Endometrium (tissue), 2 donors: ENCODE data around the gene PLXNB3.

Experiments
- FAIRE-seq: peaks from 2 replicates; lab custom pipeline; 2012; peaks lifted over from hg19 to GRCh38; lab: Jason Lieb, UNC
- donor health status: control.
- donor health status: control.

PLXNB3 gene

DNA sequence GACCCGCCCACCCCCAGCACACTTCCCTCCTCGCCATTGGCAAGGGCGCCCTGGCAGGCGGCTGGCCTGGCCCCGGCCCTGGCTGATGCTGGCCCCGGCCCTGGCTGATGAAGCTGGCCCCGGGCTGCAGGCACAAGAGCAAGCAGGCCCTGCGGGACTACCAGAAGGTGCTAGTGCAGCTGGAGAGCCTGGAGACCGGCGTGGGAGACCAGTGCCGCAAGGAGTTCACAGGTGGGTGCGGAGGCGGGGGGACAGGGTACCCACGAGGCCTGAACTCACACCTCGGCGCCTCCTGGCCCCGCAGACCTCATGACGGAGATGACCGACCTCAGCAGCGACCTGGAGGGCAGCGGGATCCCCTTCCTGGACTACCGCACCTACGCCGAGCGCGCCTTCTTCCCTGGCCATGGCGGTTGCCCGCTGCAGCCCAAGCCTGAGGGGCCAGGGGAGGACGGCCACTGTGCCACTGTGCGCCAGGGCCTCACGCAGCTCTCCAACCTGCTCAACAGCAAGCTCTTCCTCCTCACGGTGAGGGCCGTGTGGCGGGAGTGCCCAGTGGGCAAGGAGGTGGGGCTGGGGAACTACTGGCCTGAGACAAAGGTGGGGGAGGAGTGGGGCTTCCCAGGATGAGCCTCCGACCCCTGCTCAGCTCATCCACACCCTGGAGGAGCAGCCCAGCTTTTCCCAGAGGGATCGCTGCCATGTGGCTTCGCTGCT is 10.7 kb downstream of the PLXNB3 start:
- FAIRE-seq: no peak

DNA sequence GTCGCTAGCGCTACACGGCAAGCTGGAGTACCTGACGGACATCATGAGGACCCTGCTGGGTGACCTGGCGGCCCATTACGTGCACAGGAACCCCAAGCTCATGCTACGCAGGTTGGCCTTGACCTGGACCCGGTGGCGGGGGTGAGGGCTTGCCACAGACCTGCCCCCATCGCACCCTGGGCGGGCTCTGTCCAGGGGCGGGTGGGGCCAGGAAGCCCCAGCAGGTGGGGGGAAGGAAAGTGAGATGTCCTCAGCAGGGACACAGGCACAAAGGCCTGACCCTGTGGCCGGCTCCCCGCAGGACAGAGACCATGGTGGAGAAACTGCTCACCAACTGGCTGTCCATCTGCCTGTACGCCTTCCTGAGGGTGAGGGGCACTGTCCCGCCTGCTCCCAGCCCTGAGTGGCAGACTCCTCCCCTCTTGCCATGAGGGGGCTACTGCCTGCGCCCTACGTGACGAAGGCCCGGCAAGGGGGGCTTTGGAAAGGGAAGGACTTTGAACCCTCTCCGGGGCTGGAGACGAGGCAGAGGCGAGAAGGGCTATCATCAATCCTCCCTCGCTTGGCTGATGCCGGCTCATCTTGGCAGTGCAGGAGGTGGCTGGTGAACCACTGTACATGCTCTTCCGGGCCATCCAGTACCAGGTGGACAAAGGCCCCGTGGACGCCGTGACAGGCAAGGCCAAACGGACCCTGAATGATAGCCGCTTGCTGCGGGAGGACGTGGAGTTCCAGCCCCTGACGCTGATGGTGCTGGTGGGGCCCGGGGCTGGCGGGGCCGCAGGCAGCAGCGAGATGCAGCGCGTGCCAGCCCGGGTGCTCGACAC is 11.5 kb downstream of the PLXNB3 start:
- FAIRE-seq: no peak

DNA sequence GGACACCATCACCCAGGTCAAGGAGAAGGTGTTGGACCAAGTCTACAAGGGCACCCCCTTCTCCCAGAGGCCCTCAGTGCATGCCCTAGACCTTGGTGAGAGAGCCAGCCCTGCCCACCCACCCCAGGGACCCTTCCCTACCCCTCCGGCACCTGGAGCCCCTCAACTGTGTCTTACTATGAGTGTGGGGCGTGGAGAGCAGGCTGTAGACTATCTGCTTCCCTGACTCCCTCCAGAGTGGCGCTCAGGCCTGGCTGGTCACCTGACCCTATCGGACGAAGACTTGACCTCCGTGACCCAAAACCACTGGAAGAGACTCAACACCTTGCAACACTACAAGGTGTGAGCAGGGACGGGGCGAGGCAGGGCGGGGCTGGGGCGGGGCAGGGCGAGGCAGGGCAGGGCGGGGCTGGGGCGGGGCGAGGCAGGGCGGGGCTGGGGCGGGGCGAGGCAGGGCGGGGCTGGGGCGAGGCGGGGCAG is 12.1 kb downstream of the PLXNB3 start:
- no peak for FAIRE-seq

DNA sequence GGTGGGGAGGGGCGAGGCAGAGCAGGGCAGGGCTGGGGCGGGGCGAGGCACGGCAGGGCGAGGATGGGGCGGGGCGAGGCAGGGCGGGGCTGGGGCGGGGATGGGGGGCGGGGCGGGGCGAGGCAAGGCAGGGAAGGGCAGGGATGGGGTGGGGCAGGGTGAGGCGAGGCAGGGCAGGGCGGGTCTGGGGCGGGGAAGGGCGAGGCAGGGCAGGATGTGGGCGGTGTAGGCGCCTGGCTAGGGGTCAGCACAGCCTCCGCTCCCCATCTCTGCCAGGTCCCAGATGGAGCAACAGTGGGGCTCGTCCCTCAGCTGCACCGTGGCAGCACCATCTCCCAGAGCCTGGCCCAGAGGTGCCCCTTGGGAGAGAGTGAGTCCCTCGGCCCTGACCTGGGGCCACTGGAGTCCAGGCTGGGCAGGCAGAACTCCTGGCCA is 12.6 kb downstream of the PLXNB3 start:
- FAIRE-seq: no peak

DNA sequence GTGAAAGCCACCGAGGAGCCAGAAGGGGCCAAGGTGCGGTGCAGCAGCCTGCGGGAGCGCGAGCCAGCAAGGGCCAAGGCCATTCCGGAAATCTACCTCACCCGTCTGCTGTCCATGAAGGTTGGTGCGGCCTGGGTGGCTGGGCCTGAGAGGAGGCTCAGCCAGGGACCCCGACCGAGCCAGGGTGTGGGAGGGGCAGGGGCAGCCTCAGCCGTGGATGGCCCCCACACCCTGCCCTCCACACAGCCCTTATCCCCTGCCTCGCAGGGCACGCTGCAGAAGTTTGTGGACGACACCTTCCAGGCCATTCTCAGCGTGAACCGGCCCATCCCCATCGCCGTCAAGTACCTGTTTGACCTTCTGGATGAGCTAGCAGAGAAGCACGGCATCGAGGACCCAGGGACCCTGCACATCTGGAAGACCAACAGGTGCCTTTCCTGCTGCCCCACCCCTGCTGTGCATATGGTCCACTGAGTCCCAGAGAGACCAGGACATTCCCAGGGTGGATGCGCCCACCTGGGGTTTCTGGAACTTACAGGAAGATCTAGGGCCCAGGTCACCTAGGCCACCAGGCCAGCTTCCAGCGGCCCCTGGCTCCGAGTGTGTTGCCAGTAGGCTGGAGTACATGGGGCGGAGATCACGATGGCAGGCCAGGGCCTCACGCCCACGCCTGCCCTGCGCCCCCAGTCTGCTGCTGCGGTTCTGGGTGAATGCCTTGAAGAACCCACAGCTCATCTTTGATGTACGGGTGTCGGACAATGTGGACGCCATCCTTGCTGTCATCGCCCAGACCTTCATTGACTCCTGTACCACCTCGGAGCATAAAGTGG is 13.4 kb downstream of the PLXNB3 start:
- FAIRE-seq: no peak

DNA sequence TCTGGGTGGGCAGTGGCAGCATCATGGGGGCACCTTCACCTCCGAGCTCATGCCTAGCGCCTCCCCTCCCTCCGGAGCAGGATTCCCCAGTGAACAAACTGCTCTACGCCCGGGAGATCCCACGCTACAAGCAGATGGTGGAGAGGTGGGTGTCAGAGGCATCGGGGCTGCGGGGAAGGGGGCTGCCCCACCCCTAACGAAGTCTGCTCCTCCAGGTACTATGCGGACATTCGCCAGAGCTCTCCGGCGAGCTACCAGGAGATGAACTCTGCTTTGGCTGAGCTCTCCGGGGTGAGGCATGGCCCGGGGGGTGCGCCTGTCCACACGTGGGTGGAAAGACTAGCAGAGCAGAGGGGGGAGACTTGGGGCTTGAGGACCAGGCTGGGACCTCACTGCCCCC is 14.1 kb downstream of the PLXNB3 start:
- no peak for FAIRE-seq

DNA sequence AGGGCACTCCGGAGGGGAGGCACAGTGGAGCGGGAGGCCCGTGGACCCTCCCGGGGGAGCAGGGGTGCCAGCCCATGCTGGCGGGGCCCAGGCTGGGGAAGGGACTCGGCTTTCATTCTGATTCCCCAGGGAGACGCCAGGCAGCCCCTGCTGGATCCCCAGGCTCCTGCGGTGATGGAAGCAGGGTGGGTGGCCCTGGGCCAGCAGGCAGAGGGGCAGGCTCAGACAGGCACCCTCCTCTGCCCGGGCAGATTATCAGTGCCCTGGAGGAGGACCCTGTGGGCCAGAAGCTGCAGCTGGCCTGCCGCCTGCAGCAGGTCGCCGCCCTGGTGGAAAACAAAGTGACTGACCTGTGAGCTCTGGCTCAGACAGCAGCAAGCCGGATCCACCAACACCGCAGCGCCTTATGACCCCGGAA is 14.6 kb downstream of the PLXNB3 start:
- no peak for FAIRE-seq

DNA sequence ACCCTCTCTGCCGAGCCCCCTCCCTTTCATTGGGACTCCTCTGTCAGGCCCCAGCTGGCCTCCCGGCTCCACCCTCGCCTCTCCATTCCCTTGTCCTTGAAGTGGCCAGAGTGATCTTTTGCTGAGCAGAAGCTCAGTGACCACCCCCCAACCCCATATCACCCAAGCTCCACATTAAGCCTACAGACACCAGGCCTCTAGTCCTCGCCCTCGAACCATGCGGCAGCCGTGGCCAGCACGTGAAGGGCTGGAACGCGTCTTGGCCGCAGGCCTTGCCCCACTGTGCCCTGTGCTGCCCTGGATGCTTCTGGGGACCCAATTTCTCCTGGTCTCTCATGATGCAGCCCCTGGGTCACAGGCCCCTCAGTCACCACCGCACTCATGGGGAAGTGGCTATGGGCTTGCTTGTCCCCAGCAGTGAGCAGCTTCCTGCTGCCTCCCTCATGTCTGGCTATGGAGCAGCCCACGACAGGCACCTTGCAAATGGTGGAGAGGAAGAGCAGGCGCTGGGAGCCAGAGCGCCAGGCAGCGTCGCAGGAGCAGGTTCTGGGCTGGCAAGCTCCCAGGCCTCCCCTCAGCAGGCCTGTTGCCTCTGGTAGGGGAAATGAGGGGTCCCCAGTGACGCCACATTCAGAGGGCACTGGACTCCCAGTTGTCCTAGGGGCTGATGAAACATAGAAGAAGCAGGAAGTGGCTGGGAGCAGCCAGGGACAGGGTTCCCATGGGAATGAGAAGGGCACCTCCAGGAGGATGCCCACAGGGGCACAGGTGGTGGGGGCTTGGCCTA is 16.0 kb downstream of the PLXNB3 start:
- no peak for FAIRE-seq

DNA sequence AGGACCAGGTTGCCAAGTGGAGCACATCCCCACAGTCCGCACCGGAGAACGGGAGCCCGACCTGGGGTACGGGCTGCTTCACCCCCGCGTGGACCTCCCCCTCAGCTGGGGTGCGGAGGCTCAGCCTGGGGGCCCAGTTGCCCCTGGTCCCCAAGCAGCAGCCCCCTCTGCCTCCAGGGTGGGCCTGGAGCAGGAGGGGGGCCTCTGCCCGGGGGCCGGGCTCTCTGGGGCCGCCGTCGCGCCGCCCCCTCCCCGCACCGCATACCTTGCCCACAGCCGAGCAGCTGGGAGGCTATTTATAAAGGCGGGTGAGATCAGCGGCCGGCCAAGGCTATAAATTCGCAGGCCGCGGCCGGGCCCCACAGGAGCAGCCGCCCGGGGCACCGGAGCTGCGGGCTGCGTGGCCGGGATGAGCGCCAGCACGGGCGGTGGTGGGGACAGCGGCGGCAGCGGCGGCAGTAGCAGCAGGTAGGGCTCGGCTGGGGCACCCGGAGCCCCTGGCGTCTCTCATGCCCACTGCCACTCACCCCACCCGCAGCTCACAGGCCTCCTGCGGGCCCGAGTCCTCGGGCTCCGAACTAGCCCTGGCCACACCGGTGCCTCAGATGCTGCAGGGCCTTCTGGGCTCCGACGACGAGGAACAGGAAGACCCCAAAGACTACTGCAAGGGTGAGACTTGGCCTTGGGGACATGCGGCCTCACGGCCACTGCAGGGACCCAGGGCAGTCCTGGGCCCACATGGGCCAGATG is 16.8 kb downstream of the PLXNB3 start, which contains the start of gene SRPK3:
TSS of gene SRPK3 (plus strand) at position 364 of the 750 bp plus-strand sequence. CDS start at position 410, 46 bp downstream.
- FAIRE-seq: no peak

DNA sequence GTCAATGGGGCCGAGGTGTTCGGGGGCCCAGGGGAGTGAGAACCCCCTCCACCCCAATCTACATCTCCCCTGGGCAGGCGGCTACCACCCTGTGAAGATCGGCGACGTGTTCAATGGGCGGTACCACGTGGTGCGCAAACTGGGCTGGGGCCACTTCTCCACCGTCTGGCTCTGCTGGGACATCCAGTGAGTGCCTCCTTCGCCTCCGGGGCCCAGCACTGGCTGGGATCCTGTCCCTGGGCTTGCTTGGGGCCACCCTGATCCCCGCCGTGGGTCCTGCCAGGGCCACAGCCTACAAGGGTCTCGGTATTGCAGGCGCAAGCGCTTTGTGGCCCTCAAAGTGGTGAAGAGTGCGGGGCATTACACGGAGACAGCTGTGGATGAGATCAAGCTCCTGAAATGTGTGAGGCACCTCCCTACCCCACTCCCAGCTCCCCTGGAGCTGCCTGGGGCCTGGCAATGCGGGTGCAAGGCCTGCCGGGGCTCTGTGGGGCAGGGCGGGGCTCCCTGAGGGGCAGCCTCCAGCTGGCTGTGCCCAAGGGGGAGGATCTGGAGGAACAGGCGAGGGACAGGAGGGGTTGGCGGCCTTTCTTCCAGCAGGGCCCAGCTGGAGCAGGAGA is 17.5 kb downstream of the PLXNB3 start:
- FAIRE-seq: no peak

DNA sequence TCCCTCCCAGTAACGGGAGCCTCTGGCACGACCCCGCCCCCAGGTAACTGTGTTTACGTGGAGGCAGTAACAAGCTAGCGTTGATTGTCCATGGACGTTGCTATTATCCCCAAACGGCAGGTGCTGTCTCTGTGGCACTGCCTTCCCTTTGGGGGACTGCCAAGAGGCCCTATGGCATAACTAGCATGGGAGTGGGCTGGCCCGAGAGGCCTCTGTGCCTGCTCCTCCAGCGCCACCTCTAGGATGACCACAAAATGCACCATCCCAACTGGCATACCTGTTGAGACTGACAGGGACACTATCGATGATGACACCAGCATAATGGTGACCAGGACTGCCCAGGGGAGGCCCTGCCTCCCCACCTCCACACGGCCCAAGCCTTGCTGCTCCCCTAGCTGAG is 18.3 kb downstream of the PLXNB3 start:
- FAIRE-seq: no peak

DNA sequence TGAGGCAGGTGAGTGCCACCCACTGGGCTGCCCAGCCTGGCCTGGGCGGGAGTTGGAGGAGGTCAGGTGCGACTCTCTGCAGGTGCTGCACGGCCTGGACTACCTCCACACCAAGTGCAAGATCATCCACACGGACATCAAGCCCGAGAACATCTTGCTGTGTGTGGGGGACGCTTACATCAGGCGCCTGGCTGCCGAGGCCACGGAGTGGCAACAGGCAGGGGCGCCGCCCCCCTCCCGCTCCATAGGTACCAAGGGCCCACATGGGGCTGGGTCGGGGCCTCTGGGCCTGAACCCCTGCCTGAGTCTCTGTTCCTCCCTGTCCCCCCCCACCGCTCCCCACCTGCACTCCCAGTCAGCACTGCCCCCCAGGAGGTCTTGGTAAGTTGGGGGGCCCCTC is 18.8 kb downstream of the PLXNB3 start:
- FAIRE-seq: no peak

DNA sequence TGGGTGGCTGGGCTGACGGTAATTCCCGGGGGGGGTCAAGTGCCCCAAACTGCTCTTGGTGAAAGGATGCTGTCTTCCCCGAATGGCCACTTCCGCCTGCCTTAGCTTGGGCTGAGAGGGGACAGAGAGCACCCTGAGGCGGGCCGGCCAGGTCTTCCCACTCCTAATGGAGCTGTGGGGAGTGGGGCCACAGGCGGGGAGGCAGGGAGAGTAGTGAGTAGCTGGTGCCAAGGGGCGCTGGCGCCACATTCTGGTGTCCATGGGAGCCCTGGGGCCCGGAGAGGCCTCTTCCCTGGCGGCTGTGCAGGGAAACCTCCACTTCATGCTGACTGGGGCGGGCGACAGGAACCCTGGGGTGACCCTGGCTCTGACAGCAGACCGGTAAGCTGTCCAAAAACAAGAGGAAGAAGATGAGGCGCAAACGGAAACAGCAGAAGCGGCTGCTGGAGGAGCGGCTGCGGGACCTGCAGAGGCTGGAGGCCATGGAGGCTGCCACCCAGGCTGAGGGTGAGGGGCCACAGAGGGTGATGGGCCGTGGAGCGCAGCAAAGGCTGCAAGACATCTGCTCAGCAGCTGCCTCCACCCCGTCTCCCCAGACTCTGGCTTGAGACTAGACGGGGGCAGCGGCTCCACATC is 19.4 kb downstream of the PLXNB3 start:
- FAIRE-seq: no peak

DNA sequence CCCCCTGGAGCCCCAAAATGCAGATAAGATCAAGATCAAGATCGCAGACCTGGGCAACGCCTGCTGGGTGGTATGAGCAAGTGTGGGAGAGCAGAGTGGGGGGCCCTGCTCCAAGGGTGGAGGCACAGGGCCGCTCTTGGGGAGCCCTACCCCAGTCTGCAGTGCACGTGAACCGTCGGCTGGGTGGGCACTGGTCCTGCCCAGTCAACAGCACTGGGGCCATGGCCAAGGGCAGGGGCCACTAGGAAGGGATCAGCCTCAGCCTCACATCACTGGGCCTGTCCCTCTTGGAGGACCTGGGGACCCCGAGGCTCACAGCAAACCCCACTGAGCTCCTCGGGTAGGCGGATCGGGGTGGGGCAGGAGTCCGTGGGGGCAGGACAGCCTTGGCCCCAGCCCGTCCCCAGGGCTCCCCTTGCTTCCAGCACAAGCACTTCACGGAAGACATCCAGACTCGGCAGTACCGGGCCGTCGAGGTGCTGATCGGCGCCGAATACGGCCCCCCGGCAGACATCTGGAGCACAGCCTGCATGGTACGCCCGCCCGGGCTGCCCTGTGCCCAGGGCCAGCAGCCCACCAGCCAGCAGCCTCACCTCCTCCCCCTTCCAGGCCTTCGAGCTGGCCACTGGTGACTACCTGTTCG is 20.4 kb downstream of the PLXNB3 start:
- no peak for FAIRE-seq

DNA sequence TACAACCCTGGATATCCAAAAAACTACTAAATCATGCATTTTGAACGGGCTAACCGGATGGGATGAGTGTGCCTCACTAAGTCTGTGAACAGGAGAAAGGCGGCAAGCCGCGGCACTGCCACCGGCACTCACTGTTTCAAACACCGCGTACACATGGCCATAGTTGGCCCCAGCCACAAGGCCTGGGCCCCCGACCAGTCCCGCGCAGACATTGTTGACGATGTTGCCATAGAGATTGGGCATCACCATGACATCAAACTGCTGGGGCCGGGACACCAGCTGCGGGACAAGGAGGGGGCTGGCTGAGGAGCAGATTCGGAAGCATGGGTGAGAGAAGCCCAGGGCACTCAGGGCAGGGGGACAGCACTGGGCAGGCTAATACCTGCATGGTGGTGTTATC is 22.6 kb downstream of the PLXNB3 start:
- no peak for FAIRE-seq

DNA sequence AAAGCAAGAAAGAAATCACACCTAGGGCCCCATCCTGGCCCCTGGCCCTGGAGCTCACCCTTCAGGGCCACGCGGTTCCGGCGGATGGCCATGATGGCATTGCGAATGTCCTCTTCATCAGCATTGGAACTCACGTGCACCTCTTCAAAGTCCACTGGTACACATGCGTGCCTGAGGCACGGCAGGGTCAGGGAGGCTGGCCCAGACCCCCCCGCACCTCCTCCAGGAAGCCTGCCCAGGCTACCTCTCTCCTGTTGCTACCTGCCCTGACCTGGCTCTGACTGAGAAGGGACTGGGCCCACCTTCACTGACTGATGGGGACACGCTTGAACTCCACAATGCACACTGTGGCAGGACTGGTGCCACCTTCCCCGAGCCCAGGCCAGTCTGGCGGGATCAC is 25.6 kb downstream of the PLXNB3 start:
- FAIRE-seq: no peak

DNA sequence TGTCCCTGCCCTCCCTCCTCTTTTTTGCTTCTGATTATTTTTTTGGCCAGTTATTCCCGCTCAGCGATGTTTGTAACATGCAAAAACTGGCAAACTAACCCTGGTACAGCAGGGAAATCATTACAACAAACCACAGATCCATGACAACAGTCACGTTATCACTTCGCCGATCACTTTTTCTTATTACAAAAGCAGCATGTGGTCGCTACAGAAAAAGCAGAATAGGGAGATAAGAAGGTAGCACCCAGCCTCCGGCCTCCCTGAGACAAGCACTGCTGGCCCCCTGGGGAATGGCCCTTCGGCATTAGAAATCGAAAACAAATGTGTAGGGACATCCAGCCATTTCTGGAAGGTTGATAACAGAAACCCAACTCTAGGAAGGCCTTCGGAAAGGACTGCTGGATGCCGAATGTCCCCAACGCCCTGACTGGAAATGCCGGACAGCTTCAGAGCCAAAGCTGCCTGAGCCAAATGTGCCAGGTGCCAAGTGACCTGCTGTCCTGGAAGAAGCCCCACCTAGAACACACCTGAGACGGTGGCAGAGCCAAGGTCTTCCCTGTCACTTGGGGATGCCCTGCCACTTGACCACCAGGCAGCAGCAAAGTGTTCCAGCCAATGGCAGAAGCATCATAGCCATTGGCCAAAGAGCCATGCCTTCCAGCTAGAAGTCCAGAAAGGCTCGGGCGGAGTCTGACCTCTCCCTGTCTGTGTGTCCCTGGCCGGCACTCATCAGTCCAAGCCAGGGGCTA is 27.2 kb downstream of the PLXNB3 start:
- no peak for FAIRE-seq

DNA sequence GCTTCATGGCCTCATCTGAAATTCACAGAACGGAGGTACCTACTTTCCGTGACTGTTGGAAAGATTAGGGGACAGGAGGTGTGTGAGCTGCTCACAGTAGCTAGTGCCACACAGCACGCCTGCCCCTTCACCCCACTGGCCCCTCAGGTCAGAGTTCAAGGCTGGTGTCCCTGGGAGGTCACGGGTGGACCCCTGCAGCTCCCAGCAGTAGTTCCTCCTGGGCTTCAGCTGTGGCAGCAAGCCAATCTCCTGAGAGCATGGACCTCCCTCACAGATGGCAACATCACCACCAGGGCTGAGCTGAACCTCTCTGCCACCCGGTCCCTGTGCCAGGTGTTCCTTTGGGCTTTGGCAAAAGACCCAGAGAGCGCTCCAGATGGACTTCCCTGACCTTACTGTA is 28.3 kb downstream of the PLXNB3 start:
- no peak for FAIRE-seq

DNA sequence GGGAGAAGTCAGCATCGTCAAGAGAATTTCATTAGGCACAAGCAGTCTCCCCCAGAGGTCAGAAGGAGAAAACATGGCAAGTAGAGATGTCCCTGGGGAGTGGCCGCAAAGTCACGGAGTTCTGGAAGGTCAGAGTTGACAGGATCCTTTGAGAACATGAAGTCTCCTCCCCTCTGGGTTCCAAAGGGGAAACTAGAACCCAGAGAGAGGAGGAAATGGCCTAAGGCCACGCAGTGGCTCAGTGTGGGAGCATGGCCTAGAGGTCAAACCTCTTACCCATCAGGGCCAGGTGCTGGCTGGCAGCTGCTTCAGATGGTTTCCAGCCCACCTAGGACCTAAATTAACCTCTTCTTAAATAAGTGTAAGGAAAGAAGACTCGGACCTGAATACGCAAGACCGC is 29.2 kb downstream of the PLXNB3 start:
- no peak for FAIRE-seq
